GM21717 (cell line): ENCODE data around the gene LYRM4.

Source experiments
- ATAC-seq: cut with Tn5 transposase; IDR thresholded peaks from one replicate; pipeline ENCODE4 v1.9.1; 2021; ENCODE audit warnings: mild to moderate bottlenecking, moderate library complexity; ENCODE audit not compliant: unreplicated experiment

LYRM4 gene

GRCh38 chr6:5206920-5207561, 53.7 kb downstream of the LYRM4 start:
- no peak for ATAC-seq

GRCh38 chr6:5205877-5206850, 54.6 kb downstream of the LYRM4 start:
- ATAC-seq: no peak

DNA sequence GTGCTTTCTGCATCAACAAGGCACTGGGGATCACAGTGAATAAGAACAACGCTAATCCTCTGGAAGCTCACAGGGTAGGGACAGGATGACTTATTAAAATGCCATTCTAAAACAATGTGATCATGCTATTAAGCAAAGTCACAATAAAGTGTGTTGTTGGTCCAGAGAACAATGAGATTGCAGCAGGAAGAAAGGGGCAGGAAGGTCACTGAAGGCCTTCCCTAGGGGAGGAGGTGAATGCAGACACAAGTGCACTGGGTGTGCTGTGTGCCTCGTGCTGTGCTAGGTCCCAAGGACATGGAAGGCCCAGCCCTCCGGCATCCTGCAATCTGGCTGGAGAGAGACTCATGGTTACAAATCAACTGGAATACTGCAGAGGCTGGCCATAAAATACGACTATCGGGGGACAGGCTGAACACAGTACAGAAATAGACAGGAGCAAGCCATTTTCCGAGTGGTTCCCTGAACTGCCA, 55.7 kb downstream of the LYRM4 start:
- no peak for ATAC-seq

DNA sequence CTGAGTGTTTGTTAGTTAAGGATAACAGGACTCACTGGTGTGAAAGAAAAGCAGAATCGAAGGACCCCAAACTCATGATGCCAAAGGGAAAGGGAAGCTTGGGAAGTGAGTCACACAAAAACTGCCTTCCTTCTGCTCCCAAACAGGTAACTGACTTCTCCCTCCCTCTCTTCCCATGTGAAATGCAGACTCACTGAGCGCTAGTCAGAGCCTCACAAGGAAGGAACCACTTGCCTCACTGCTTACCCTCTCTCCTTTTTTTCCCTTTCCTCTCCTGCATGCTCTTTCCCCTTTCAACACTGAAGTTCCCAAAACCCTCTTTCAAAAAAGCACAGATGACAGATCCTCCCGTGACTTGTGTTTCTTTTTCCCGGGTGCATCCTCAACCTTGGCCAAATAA, 56.4 kb downstream of the LYRM4 start:
- no peak for ATAC-seq

DNA sequence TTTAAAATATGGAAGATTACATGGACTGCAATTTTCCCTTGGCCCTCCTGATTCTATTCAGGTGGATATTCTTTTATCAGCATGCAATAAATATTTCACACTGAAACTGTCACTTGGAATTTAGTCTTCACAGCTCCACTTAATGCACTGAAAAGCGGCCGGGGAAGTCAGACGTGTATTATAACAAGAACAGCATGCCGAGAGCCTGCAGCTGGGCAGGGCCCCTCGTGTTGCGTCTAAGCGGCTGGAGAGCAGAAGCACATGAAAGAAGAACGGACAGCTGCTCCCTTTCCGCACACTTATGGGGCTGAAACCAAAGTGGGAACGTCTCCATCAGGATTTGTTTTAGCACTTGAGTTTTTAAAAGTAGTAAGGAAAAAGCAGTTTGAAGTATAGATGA, 57.2 kb downstream of the LYRM4 start:
- ATAC-seq: no peak

- ATAC-seq: no peak
Observed at GRCh38 chr6:5202941-5203340, 57.8 kb downstream of the LYRM4 start.

GRCh38 chr6:5202206-5202605, 58.5 kb downstream of the LYRM4 start:
- no peak for ATAC-seq

- no peak for ATAC-seq
Observed at GRCh38 chr6:5201271-5201670, 59.5 kb downstream of the LYRM4 start.

DNA sequence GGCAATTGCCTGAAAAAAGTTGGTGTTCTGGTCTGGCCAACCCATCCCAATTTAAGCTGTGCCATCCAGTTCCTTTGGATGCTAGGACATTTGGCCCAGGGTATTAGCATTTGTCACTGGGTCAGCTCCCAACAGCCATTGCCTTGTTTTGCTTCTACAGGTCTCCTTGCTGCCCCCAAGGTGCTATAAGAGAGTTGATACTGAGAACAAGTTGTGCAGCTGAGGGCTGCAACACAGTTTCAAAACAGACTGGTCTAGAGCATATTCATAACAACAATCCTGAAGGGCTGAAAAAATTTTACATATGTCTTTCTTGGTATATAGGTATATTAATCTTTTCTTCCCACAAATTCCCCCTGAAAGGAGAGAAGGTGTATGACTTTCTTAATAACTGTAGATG, 61.0 kb downstream of the LYRM4 start:
- no peak for ATAC-seq

GRCh38 chr6:5199283-5199682, 61.5 kb downstream of the LYRM4 start:
- ATAC-seq: no peak

GRCh38 chr6:5197084-5197483, 63.7 kb downstream of the LYRM4 start:
- no peak for ATAC-seq

DNA sequence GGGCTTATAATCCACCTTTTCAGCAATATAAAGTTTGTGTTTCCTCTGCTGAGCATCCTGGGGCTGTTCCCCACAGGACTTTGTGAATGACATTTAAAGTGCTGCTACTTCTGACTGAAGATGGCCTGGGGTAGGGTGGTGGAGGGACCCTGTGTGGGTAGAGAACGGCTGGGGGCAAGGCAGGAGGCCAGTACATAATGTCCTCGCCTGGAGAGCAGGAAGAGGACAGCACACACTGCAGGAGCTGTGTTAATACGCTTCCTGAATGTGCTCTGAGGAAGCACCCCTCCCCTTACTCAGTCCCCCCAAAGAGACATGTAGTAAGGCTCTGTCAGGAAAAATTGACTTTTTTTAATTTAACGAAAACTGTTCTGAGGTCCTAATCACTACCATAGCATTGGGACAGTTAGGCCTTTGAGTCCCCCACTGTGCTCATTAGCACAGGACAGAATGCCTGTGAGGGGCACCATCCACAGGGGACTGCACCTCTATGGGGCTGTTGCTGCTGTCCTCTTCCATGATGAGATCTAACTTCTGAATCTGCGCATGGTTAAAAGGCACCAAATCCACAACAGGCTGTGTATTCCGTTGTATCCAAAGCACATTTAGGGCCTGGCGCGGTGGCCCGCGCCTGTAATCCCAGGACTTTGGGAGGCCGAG, 68.5 kb downstream of the LYRM4 start:
- ATAC-seq: no peak

- no peak for ATAC-seq
Observed at GRCh38 chr6:5191722-5192121, 69.0 kb downstream of the LYRM4 start.

- no peak for ATAC-seq
Observed at GRCh38 chr6:5191222-5191621, 69.5 kb downstream of the LYRM4 start.

DNA sequence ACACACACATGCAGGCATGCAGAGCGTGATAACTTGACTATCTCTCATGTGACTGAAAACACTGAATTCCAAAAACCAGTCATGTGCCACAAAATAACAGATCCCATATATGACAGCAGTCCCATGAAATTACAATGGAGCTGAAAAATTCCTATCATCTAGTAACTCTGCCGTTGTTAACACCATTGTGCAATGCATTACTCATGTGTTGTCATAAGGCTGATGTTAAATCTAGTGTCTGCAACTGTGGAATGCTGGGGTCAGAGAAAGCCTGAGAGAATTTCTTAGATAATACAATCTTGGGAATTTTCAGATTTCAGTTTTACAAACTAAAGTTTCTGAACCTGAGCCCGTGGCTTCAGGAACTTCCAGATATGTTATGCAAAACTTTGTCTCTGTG, 70.2 kb downstream of the LYRM4 start:
- no peak for ATAC-seq

- no peak for ATAC-seq
Observed at GRCh38 chr6:5188646-5189045, 72.1 kb downstream of the LYRM4 start.

- no peak for ATAC-seq
Observed at GRCh38 chr6:5184878-5185277, 75.9 kb downstream of the LYRM4 start.

DNA sequence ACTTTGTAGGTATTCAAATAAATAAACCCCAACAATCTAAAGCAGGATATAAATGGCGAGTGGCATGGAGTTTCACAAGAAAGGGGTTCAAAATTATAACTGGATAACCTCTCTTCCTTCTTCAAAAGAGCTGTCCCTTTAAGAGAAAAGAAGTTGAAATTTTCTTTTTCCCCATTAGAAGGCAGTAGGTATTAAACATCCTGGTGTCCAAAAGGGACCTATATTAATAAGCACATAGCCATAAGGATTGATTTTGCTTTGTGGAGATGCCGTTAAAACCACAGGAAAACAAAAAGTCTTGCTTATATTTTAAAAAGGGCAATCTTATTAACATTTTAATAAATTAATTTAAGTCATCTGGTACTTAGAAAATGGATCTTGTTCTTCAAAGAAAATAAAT, 76.5 kb downstream of the LYRM4 start:
- no peak for ATAC-seq

GRCh38 chr6:5181510-5182317, 79.0 kb downstream of the LYRM4 start:
- no peak for ATAC-seq

DNA sequence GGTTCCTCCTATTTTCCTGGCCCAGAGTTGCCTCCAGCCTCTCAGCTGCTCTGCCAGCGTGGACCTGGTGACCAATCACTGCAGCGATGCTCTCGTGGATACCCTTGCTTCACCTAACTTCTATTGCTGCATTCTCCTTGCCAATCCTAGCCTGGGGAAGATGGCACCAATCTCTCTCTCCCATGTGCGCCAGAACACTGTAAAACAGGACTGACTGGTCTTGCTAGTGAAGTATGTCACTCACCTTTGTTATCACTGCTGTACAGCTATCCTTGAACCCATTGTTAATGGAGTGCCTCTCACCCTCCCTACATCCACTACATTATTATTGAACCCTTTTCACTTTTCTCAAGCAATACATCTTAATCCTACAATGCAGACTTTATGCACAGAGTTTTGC, 80.1 kb downstream of the LYRM4 start:
- no peak for ATAC-seq

DNA sequence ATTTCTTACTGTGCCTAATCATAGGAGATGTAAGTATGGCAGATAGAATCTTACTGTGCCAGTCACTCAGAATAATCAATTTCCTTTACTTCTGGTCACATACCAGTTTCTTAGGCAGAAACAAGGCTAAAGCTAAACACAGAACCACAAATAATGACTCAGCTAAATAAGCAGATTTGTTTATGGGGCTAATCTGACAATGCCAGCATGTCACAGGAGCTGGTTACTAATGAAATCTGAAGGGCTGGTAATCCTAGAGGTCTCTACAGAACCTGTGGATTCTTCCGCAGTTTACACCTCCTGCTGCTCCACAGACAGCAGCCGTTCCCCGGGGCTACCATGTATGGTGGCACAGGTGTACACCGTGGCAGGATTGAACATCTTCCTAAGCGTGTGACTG, 80.8 kb downstream of the LYRM4 start:
- no peak for ATAC-seq
